HG03558 (cell line): ENCODE measurements around the gene ACP2.

Experiments used
- ATAC-seq: cut with Tn5 transposase; IDR thresholded peaks from one replicate; pipeline ENCODE4 v1.9.1; 2021; ENCODE audit warnings: moderate number of reproducible peaks; ENCODE audit not compliant: unreplicated experiment; ENCODE audit errors: extremely low read depth

Gene ACP2, protein sequence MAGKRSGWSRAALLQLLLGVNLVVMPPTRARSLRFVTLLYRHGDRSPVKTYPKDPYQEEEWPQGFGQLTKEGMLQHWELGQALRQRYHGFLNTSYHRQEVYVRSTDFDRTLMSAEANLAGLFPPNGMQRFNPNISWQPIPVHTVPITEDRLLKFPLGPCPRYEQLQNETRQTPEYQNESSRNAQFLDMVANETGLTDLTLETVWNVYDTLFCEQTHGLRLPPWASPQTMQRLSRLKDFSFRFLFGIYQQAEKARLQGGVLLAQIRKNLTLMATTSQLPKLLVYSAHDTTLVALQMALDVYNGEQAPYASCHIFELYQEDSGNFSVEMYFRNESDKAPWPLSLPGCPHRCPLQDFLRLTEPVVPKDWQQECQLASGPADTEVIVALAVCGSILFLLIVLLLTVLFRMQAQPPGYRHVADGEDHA

DNA sequence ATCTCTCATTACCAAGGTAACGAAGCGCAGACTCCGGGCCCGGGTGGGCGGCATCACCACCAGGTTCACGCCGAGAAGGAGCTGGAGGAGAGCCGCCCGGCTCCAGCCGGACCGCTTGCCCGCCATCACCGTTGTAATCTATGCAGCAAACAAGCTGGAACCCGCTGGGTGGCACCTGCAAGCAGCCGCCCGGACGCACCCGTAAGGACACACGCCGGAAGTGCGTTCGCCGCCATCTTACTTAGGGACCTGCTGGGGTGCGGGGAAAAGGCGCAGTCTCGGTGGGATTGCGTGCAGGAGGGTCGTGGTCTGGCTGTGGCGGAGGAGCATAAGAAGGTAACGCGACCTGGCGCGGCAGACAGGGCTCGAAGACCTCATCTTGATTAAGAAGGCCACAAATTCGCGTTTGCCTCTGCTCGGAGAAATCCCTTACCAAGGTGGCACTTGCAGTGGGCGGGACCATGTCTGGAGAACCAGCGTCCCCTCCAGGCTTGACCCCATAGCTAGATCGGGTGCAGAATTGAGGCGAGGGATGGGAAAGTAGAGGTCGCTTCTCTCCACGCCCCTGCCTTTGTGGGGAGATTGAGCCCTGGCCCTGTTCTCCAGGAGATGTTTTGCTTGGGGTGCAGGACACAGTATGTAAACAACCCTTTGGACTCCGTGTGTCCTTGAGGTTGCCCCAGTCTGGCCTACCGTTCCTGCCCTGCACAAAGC lies at the start of gene ACP2:
Gene ACP2, minus strand, starts transcription at position 151 of the 714 bp plus-strand sequence. Its CDS starts 25 bp downstream, at position 126.
- ATAC-seq: peak; percentile 66

DNA sequence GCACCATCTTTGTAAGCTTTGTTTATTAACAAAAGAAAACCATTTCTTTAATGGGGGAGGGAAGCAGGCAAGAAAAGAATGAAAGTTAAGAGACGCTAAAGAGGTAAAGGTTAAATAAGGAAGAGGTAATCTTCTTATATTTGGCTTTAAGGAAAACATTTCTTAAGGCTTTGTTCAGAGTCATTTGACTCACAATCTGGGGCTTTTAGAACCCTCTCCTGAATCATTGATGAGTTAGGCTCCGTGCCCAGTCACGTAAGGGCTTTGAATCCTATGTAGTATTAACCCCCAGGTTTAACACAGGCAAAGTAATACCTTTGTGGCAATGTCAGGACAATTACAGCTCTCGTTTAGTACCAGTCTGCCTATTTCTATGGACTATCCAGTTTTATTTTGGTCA lies 47.4 kb upstream of the ACP2 start:
- no peak for ATAC-seq

DNA sequence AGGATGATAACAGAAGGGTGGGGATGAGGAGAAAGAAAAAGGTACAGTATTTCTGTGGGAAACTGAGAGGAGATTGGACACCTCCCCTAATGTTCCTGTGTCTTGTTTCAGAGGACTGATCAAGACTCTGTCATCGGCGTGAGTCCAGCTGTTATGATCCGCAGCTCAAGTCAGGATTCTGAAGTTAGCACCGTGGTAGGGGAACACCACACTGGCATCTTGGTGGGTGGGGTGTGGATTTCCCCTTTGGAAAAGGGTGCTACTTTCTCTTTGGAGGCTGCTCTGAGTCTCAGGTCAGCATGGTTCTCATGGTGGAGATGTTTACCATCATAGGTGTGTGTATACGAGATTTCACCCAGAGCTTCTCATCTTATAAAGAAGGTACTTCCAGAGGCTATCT lies 46.8 kb upstream of the ACP2 start:
- ATAC-seq: no peak

DNA sequence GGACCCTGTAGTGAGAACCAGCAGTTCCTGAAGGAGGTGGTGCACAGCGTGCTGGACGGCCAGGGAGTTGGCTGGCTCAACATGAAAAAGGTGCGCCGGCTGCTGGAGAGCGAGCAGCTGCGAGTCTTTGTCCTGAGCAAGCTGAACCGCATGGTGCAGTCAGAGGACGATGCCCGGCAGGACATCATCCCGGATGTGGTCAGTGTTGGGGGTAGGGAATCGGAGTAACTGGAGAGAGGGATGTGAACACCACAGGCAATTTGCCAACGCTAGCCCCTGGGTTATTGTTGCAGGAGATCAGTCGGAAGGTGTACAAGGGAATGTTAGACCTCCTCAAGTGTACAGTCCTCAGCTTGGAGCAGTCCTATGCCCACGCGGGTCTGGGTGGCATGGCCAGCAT lies 41.2 kb upstream of the ACP2 start:
- ATAC-seq: no peak

DNA sequence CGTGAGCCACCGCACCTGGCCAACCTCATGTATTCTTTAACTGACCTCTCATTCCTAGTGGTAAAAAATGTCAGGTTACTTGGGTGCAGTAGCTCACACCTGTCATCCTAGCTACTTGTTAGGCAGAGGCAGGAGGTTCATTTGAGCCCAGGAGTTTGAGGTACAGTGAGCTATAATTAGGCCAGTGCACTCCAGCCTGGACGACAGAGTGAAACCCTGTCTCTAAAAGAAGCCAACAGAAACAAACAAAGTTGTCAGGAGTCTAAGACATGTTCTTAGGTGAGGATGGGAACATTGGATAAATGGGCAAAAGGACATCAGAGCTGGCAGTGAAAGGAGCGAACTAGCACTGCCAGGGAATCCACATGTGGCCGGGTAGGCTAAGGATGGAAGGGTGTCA lies 39.5 kb upstream of the ACP2 start:
- ATAC-seq: no peak

DNA sequence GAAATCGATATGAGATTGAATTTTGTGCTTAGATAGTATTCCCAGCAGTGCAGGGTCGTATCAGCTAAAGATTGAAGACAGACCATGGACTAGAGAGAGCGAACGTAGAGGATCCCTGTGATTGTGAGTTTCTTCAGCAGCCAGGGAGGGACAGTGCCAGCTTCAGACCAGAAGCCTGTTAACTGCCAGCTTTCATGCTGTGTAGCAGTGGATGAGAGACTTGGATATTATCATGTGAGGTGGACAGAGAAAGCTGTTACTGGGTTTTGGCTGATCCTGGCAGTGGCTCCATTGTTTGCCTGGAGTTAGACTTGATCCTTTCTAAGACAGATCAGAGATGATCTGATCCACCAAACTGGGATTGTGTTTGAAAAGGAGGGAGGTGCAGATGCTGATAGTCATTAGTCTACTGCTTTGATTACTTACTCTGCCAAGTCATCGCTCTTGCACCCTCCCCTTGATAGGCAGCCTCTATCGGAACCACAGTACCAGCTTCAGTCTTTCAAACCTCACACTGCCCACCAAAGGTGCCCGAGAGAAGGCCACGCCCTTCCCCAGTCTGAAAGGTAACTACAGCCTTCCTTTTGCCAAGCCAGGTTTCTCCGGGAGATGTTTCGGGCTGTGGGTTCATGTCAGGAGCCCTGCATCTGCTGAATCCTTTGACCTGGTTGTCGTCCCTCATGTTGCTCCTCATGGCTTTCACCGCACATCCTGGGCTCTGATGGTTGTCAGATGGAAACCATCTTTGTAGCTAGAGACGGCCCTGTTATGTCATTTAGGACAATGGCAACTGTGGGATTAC lies 37.6 kb upstream of the ACP2 start:
- ATAC-seq: no peak

DNA sequence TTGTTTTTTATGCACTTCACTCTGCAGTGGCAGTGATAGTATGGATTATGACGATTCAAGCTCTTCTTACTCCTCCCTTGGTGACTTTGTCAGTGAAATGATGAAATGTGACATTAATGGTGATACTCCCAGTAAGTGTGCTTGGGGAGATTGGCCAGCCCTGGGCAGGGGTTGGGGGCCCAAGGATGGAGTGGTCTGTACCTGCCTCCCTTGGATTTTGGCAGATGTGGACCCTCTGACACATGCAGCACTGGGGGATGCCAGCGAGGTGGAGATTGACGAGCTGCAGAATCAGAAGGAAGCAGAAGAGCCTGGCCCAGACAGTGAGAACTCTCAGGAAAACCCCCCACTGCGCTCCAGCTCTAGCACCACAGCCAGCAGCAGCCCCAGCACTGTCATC lies 35.5 kb upstream of the ACP2 start:
- ATAC-seq: no peak

DNA sequence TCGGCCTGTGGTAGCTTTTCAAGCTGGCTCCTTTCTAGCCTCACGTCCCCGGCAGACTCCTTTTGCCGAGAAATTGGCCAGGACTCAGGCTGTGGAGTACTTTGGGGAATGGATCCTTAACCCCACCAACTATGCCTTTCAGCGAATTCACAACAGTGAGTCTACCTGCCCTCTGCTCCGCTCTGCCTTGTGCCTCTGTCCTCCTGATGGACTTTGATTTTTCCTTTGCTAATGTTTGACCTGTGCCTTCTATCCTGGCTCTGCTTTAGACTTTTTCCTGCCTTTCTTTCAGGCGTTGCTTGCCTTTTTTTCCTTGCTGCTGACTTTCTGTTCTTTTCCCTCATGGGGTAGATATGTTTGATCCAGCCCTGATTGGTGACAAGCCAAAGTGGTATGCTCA lies 33.8 kb upstream of the ACP2 start:
- no peak for ATAC-seq

DNA sequence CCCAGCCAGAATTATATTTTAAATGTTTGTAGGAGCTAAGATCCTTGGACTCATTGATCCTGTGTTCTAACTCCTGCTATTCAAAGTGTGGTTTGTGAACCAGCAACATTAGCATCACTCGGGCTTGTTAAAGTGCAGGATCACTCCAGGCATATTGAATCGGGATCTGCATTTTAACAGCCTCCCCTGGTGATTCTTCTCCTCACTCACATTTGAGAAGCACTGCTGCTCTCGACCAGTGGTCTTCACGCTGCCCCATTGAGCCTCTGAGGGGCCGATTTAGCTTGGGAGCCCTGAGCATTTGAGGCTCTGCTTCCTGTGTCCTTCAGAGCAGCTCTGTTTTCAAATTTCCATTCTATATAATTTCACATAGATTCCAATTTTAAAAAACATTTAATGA lies 32.2 kb upstream of the ACP2 start:
- no peak for ATAC-seq

DNA sequence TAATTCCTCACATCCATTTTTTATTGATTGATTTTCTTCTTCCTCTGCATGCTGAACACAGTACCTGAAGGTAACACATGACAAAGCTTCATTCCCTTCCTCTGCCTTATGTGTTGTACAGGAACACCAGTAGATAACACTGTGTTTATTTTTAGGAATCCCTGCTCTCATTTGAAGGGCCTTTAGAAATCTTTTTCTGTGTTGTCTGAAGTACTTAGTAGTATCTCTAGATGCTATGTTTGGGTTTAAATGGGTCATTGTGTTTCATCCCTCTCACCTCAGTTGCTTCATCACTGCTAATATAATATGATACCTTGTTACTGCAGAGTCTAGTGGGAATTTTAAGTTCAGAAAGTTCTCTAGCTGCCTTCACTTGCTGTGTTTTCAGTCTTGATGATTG lies 31.5 kb upstream of the ACP2 start:
- ATAC-seq: no peak

DNA sequence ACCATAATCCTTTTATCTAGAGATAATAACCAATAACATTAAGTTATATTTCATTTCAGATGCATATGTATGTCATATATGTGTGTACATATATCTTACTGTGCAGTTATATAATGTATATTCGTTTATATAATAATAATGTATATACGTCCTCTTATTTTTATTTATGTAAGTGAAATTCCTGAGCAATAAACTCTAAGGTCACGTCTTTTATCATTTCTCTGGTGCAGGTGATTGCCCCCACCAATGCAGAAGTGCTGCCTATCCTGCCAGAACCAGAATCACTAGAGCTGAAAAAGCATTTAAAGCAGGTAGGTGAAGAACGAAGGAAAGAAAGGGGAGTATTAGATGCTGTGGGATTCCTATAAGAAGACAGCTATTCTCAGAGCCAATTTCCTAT lies 30.2 kb upstream of the ACP2 start:
- no peak for ATAC-seq

DNA sequence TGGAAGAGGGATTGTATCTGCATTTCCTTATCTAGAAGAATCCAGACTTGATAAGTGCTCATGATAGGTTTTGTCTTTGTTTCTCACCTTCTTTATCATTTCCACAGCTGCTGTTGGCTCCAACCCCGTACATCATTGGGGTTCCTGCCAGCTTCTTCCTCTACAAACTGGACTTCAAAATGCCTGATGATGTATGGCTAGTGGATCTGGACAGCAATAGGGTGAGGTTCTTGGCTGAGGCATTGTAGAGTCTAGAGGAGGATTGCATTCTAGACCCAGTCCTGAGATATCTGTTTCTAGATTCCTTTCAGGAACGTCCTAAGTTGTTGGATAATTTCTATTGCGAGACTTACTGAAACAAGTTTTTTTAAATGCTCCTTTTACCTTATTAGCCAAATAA lies 29.4 kb upstream of the ACP2 start:
- no peak for ATAC-seq

DNA sequence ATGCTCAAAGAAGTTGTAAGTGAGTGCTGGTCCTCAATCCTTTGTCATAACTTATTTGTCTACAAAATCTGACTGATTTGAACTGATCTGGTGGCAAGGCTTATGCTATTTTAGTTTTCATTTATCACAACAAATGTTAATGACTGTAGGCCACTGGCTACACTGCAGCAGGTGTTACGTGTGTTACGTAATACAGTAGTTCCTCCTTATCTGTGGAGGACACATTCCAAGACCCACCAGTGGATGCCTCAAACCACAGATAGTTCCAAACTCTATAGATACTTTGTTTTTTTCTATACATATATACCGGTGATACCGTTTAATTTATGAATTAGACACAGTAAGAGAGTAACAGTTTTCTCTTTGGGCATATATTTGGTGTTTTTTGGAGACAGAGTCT lies 28.3 kb upstream of the ACP2 start:
- no peak for ATAC-seq

DNA sequence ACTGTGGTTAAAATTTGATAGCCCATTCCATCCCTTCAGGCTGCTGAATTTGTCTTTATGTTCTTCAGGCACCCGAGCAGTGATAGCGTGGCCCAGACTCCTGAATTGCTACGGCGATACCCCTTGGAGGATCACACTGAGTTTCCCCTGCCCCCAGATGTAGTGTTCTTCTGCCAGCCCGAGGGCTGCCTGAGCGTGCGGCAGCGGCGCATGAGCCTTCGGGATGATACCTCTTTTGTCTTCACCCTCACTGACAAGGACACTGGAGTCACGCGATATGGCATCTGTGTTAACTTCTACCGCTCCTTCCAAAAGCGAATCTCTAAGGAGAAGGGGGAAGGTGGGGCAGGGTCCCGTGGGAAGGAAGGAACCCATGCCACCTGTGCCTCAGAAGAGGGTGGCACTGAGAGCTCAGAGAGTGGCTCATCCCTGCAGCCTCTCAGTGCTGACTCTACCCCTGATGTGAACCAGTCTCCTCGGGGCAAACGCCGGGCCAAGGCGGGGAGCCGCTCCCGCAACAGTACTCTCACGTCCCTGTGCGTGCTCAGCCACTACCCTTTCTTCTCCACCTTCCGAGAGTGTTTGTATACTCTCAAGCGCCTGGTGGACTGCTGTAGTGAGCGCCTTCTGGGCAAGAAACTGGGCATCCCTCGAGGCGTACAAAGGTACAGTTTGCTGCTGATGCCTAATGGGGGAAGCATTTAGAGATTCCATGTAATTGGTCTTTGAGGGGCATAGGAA lies 26.1 kb upstream of the ACP2 start:
- no peak for ATAC-seq

DNA sequence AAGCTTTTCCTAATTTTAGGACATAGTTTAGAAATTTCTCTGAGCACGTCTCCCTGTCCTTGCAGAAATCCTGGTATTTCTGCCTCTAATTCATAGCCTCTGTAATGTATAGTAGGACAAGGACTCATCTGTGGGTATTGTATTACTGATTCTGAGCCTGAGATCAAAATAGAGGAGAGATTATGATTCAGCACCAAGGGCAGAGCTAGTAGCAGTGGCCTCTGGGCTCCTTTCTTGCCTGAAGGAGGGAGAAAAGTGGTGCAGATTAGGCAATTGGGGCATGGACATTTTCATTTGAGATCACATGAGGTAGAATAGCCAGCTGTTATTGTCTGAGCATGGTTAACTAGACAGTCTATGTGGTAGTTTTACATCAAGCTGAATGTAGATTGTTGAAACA lies 24.1 kb upstream of the ACP2 start:
- ATAC-seq: no peak

DNA sequence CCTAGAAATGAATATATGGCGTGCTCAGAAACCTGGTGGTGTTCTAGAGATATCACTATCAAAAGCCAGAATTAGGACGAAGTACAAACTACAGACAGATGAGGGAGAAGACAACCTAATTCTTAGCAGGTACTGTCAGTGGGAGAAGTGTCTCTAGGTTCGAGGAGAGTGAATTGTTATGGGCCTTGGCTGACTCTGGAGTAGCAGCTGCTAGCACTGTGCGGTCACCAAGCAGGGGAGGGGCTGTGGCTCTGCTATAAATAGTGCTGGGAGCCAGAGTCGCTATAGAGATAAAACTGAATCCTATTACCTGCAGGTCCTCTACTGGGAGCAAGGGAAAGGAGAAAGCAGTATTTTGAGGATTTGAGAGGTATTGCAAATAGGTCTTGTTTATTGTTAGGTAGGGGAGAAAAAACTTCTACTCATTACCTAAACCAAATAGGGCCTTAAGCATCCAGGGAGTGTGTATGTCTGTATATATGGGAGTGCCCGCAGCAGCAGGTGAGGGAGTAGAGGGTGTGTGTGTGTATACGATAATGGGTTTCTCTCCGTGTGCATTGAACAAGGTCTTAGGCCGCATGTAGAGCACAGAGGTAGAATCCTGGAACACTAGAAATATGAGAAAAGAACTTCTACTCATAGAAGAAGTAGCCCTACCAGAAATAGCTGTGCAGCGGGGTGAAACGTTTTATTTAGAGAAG lies 23.5 kb upstream of the ACP2 start:
- ATAC-seq: no peak

DNA sequence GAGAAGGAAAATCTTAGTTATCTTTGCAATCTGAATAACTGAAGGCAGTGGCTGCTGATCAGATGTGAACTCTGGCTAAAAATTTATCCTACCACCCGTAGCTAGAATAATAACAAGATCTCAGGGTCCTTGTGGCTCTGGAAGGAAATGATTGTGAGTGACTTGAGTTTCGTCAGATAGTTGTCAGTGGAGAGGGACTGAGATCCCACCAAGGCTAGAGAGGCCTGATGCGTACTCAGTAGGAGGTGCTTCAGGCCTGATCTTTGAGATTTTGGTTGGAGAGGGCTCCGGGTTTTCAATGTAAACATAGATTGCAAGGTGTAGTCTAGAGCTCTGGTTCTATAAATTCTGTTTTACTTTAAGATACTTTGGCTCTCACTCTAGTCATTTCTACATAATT lies 22.7 kb upstream of the ACP2 start:
- no peak for ATAC-seq

DNA sequence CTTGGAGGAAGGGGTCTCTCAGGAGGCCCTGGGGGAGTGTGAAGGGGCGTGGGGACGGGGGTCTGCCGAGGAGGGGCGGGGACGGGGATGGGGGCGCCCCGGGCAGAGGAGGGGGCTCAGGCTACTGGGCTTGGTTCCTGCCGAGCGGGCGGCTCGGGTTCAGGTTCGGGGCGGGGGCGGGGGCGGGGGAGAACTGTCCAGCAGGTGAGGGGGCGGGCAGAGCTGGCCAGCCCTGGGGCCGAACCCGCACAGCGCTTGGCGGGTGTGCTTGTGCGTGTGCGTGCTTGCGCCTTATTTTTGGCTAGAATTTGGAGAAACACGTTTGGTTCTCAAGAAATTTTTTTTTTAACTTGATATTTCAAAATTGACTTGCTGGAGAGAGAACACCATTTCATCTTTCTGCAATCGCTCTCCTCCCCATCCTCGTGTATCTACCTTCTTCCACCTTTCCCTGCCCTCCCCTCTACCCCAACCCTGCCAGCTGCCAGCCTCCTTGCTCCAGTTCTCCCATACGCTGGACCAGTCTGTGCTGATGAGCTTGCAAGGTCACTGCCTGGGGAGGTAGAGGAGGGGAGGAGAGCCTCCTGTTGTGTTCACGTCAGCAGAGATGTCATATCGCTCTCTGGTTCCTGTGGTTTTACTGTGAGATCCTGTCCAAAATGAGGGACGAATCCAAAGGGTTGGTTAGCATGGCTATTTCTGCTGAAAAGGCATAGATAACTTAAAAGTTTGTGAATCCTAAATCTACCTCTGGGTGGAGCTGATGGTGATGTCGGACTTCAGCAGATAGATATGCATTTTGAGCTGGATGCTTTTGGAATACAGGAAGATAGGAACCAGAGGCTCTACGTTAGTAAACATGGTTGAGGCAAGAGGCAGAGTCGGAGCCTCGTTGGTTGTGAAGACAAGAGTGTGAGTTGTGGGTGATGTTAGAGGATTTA lies 22.0 kb upstream of the ACP2 start:
- ATAC-seq: no peak

DNA sequence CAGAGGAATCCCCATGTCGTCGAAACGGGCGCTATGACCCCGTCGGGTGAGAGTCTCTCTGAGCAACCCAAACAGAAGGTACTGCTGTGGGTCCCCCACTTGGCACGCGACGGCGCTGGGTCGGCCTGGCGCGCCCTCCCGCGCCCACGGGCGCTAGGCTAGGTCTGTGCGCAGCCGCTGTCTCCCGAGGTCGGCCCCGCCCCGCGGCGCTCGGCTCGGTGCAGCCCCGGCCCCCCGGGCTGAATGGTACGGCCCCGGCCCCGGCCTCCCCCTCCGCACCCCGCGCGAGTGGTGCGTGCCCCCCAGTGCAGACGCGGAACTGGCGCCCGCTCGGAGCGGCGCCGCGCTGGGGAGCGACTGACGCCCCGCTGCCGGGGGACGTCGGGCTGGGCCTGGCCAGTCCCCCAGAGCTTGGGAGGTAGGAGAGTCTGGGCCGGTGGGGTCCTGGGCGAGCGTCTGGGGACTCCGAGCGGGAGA lies 21.3 kb upstream of the ACP2 start, which contains the start of gene MADD:
Gene MADD, plus strand, starts transcription at position 305 of the 477 bp plus-strand sequence.
- peak; percentile 49 for ATAC-seq
